B cell (primary cell): ENCODE results near the gene CFAP77. TPM values are rescaled to one million over a fixed set of nuclear protein-coding genes. Genes with fewer than 3 reads are reported as not detected.

ENCODE experiments used
- ATAC-seq: fragments of 200-7000 bp; cut with Tn5 transposase; one replicate; pipeline ENCODE4 v1.10.0; 2021; ENCODE audit warnings: low read depth, mild to moderate bottlenecking, moderate number of reproducible peaks, moderate library complexity
- CTCF ChIA-PET: fragments of 350-600 bp; sonication (Branson Sonifier 250); formaldehyde crosslinking; loops from one replicate; lab custom pipeline; 2021; ENCODE audit warnings: antibody characterized with exemption, inconsistent platforms; lab: Charles Lee
- POLR2A ChIA-PET: fragments of 350-600 bp; sonication (Branson Sonifier 250); formaldehyde crosslinking; loops from one replicate; lab custom pipeline; 2021; ENCODE audit warnings: antibody characterized with exemption; lab: Charles Lee
- DNase-seq: peaks from one replicate; pipeline ENCODE4 v3.0.0; 2013
- H2AFZ ChIP-seq: 2 replicates; pipeline ENCODE4 v1.6.1; 2012; ENCODE audit warnings: mild to moderate bottlenecking, low read depth, low read length; ENCODE audit not compliant: insufficient read depth, poor library complexity, severe bottlenecking
- H3K27ac ChIP-seq, 2 donors: 1 replicate in 1 of 2; 2 replicates in 1 of 2; pipeline ENCODE4 v1.5.1; 2012 to 2013; ENCODE audit warnings: low read length in 2 of 2, mild to moderate bottlenecking in 2 of 2, moderate library complexity in 1 of 2
- H3K27me3 ChIP-seq, 4 experiments: fragments of 200-600 bp in 1 of 4; sonication (generic) in 1 of 4; replicated peaks in 1 of 4; 1 replicate in 2 of 4; 2 replicates in 2 of 4; pipeline versions ENCODE4 v1.6.1 to v1.7.0; 2013 to 2016; ENCODE audit warnings: low read length in 3 of 4, mild to moderate bottlenecking in 2 of 4, mixed read lengths in 1 of 4, moderate library complexity in 1 of 4; ENCODE audit not compliant: insufficient read depth in 4 of 4, control insufficient read depth in 3 of 4; ENCODE audit errors: control extremely low read depth in 1 of 4
- H3K36me3 ChIP-seq, 2 experiments: replicated peaks in 1 of 2; 1 replicate in 1 of 2; 2 replicates in 1 of 2; pipeline versions ENCODE4 v1.6.1 to v1.7.1; 2013; ENCODE audit warnings: low read length in 1 of 2; ENCODE audit not compliant: insufficient read depth in 2 of 2, control insufficient read depth in 1 of 2; ENCODE audit errors: control extremely low read depth in 1 of 2, extremely low read depth in 1 of 2
- H3K4me1 ChIP-seq, 2 donors: fragments of 200-600 bp in 1 of 2; sonication (generic) in 1 of 2; 1 replicate in 1 of 2; 2 replicates in 1 of 2; pipeline versions ENCODE4 v1.5.1 to v1.6.1; 2013 to 2017; ENCODE audit warnings: low read length in 2 of 2; ENCODE audit not compliant: control insufficient read depth in 2 of 2, insufficient read depth in 2 of 2
- H3K4me2 ChIP-seq: replicated peaks from 2 replicates; pipeline ENCODE3; 2012; ENCODE audit warnings: mild to moderate bottlenecking, low read depth, low read length; ENCODE audit not compliant: poor library complexity, severe bottlenecking
- H3K4me3 ChIP-seq, 5 experiments: fragments of 200-600 bp in 1 of 5; sonication (generic) in 1 of 5; 1 replicate in 3 of 5; 2 replicates in 2 of 5; pipeline versions ENCODE4 v1.5.1 to v1.7.0; 2011 to 2016; ENCODE audit warnings: low read length in 4 of 5, mild to moderate bottlenecking in 4 of 5, low read depth in 2 of 5, control low read depth in 1 of 5, moderate library complexity in 1 of 5; ENCODE audit not compliant: insufficient read depth in 1 of 5; ENCODE audit errors: control extremely low read depth in 1 of 5, extremely low read depth in 1 of 5
- H3K79me2 ChIP-seq: fragments of 200-600 bp; sonication (generic); one replicate; pipeline ENCODE4 v1.6.0; 2016; ENCODE audit warnings: low read length; ENCODE audit not compliant: control insufficient read depth, insufficient read depth
- H3K9ac ChIP-seq: fragments of 200-600 bp; sonication (generic); 2 replicates; pipeline ENCODE4 v1.6.1; 2017; ENCODE audit warnings: mild to moderate bottlenecking, low read length, moderate library complexity
- H3K9me3 ChIP-seq, 3 donors: one replicate each; pipeline versions ENCODE4 v1.6.1 to v1.7.1; 2013; ENCODE audit warnings: low read length in 2 of 3; ENCODE audit not compliant: control insufficient read depth in 2 of 3, insufficient read depth in 1 of 3; ENCODE audit errors: control extremely low read depth in 1 of 3
- H4K20me1 ChIP-seq: 2 replicates; pipeline ENCODE4 v1.6.0; 2012; ENCODE audit warnings: mild to moderate bottlenecking, low read length; ENCODE audit not compliant: insufficient read depth, control insufficient read depth, poor library complexity, severe bottlenecking
- H3K27ac Mint-ChIP-seq: one replicate; pipeline ENCODE4 v1.8.0; 2021; ENCODE audit warnings: mixed read lengths
- H3K27me3 Mint-ChIP-seq: one replicate; pipeline ENCODE4 v1.8.0; 2021; ENCODE audit warnings: mixed read lengths
- H3K4me1 Mint-ChIP-seq: one replicate; pipeline ENCODE4 v1.8.0; 2021; ENCODE audit warnings: mixed read lengths
- H3K4me3 Mint-ChIP-seq: one replicate; pipeline ENCODE4 v1.8.0; 2021; ENCODE audit warnings: mixed read lengths
- H3K9me3 Mint-ChIP-seq: one replicate; pipeline ENCODE4 v1.8.0; 2022; ENCODE audit warnings: mixed read lengths; ENCODE audit not compliant: insufficient read depth
- EZH2 ChIP-seq: IDR thresholded peaks from 2 replicates; pipeline ENCODE4 v1.6.1; 2012; ENCODE audit warnings: borderline replicate concordance, low read depth, mild to moderate bottlenecking, moderate library complexity, low read length; ENCODE audit not compliant: insufficient read depth, poor library complexity, severe bottlenecking
- WGBS: methylation state at CpG from one replicate; pipeline ENCODE4 v1.1.5; 2013; ENCODE audit warnings: missing lambda C conversion rate; ENCODE audit not compliant: insufficient coverage; 5-methylcytosine and 5-hydroxymethylcytosine counted together
- intact Hi-C: fragments of 100-400 bp; cut with micrococcal nuclease; formaldehyde crosslinking; loops from one replicate; pipeline ENCODE4 v1.10.0; 2022
- polyA plus RNA-seq: library from polyadenylated mRNA; depleted of rRNA; stranded (reverse); fragments of >200 nt; gene quantifications from 2 replicates; pipeline ENCODE4 v1.2.3, GENCODE V29; 2012
- total RNA-seq, 2 donors: library from RNA; stranded (reverse); fragments of 120-200 nt in 1 of 2; gene quantifications; 1 replicate in 1 of 2; 2 replicates in 1 of 2; pipeline versions ENCODE4 v1.2.3 to v1.2.4, GENCODE V29; 2013 to 2022
- TF ChIP-seq, protein P1 (sequence below): fragments of 200-600 bp; IDR thresholded peaks from one replicate; pipeline ENCODE4 v1.8.0; 2022; ENCODE audit warnings: antibody characterized with exemption, mild to moderate bottlenecking

CFAP77 gene
- total and polyA plus RNA-seq, 2 donors (not counting 1 experiment from before 2014, with no cell fraction given): not detected

- H3K4me3 Mint-ChIP-seq: no peak overlapping the region
- ChIA-PET CTCF (interaction anchor here (0.6 to 6.3 kb wide), 11 partner anchors 7 to 297 kb away, joined by 3 to 40 read pairs (median 3); no protein-coding TSS in a partner anchor), POLR2A (no interaction called here)
- no peak overlapping the region for H3K27ac Mint-ChIP-seq
- ATAC-seq (no peak), DNase-seq (no peak)
- 93% methylated on average over 12 of the region's 17 CpGs for WGBS
- H3K36me3 ChIP-seq: no peaks in the 10 kb centered on the region
- H3K79me2 ChIP-seq: no peaks in the 10 kb centered on the region
- H3K9me3 ChIP-seq: no peaks in the 10 kb centered on the region
- H3K27me3 Mint-ChIP-seq: peaks cover 13% of the 10 kb centered on the region
- H3K4me1 Mint-ChIP-seq: peaks cover 4% of the 10 kb centered on the region
- no peak overlapping the region for H2AFZ ChIP-seq
- H3K4me1 ChIP-seq: peaks cover 5 to 12% of the 10 kb centered on the region in 2 donors
- H3K9me3 Mint-ChIP-seq: no peaks in the 10 kb centered on the region
- H3K9ac ChIP-seq: no peak overlapping the region
- no peak overlapping the region for H3K4me2 ChIP-seq
- H3K4me3 ChIP-seq: no peak overlapping the region
- no peak overlapping the region for H3K27ac ChIP-seq
- peaks cover 0 to 20% (median 0%) of the 10 kb centered on the region in 4 experiments for H3K27me3 ChIP-seq
- H4K20me1 ChIP-seq: no peaks in the 10 kb centered on the region
- TF ChIP-seq, protein P1, sequence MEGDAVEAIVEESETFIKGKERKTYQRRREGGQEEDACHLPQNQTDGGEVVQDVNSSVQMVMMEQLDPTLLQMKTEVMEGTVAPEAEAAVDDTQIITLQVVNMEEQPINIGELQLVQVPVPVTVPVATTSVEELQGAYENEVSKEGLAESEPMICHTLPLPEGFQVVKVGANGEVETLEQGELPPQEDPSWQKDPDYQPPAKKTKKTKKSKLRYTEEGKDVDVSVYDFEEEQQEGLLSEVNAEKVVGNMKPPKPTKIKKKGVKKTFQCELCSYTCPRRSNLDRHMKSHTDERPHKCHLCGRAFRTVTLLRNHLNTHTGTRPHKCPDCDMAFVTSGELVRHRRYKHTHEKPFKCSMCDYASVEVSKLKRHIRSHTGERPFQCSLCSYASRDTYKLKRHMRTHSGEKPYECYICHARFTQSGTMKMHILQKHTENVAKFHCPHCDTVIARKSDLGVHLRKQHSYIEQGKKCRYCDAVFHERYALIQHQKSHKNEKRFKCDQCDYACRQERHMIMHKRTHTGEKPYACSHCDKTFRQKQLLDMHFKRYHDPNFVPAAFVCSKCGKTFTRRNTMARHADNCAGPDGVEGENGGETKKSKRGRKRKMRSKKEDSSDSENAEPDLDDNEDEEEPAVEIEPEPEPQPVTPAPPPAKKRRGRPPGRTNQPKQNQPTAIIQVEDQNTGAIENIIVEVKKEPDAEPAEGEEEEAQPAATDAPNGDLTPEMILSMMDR: no peak
- no peak for TF ChIP-seq EZH2
- intact Hi-C loops: loop anchor here (5.0 kb wide), 1 partner anchor 94 kb away; the partner anchor contains the start of gene CFAP77
Observed at GRCh38 chr9:132505991-132506655, 96.1 kb downstream of the CFAP77 start.
